Sciatic nerve (tissue), 2 donors: ENCODE results near the gene ATP7B. TPM values are rescaled to one million over a fixed set of nuclear protein-coding genes. Genes with fewer than 3 reads are reported as not detected.

Experiments used
- ATAC-seq: fragments of 200-7000 bp; cut with Tn5 transposase; one replicate; pipeline ENCODE4 v1.9.1; 2020; ENCODE audit warnings: mild to moderate bottlenecking, moderate library complexity
- DNase-seq: peaks from one replicate; pipeline ENCODE4 v3.0.0-alpha.2; 2020; ENCODE audit warnings: low spot score
- intact Hi-C: fragments of 100-400 bp; cut with DNase I; formaldehyde crosslinking; loops from one replicate; pipeline ENCODE4 v1.14.2; 2022
- total RNA-seq: library from RNA; stranded (reverse); fragmentation: NEBNext Ultra II Directional; extraction: Animal tissue kit (Norgen Biotek cat#: 25700); gene quantifications from one replicate; pipeline ENCODE4 v1.2.1, GENCODE V29; 2021
- donor health status: DM: no; HTN: no; CAD: no.
- donor health status: DM: no; HTN: no; CAD: no.

ATP7B gene
- total RNA-seq, 1 donor from 2014 or later: 11.5 TPM

DNA sequence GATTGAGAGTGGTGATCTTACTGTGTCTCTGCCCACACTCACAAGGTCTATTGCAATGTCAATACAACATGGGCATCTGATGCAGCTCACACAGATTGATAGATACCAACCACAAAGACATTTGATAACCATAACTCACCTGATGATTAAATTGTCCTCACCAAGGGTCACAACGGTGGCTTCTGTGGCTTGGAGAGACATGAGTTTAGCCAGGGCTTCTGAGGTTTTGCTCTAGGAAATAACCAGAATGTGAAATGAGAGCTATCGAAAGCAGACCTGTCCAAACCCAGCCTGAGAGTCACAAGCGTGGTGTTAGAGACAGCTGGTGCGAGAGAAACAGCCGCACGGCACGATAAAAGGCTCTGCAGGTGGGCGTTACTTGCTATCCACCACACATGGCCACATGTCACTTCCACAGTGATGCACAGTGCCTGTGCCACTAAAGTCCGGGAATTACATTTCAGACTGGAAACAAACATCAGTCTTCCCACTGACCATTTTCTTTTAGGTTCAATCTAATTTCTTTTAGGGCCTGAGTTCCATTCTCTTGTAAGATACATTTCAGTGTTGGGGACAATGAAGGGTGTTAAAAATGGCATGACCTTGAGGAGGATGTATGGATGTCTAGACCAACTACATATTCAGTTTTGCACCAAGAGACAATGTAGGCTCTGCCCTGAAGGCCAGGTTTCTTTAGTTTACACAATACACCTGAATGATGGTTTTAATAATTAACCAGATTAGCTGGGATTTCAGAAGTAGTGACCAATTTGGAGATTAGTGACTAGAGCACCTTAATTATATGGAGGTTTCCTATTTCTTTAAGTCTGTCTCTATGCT lies 53.7 kb downstream of the ATP7B start:
- intact Hi-C loops: no loop called here
- no peak for DNase-seq
- ATAC-seq: no peak

DNA sequence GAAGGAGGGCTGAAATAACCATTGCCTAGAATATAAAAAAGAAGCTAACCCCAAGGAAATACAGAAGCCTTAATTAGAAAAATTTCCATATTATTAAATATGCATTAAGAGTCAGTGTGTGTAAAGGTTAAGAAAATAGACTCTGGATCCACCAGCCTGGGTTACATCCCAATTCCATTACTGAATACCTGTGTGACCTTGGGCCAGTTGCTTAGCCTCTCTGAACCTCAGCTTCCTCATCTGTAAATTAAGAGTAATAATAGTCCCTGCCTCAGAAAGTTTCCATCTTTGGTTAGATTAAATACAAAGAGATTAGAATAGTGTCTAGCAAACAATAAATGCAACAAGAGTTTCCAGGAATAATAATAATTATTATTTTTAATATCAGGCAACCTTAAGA lies 54.5 kb downstream of the ATP7B start:
- intact Hi-C loops: no loop called here
- no peak for ATAC-seq
- DNase-seq: no peak

DNA sequence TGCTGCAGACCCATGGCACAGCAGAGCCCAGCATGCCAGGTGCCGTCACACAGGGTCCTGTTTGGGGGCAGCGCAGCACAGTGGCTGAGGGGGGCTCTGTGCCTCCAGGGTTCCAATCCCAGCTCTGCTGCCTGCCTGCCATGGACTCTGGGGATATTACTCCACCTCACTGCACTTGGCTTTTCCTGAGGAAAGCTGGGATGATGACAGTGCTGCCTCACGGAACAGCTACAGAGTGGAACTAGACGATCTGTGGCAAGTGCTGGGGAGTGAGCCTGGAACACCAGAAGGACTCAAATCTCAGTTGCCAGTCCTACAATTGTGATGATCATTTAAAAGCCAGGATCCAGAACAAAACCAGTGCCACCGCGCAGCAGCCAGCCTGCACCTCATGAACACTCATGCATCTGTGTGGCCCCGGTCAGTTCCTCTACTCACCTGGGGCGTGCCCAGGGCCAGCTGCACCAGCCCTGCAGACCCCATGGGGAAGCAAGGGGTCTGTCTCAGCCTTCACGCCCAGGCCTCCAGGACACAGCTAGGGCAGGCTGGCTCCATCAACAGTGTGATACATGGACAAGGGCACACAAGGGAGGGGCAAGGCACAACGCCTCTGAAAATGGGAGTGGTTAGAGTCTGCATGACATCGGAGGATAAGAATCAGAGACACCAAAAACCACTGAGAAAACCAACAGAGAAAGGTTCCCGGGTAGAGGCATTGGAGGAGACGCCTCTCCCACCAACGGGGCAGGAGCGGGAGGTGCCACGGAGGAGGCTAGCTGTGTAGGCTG lies 55.2 kb downstream of the ATP7B start:
- DNase-seq (no peak), ATAC-seq (no peak)
- intact Hi-C loops: no loop called here

DNA sequence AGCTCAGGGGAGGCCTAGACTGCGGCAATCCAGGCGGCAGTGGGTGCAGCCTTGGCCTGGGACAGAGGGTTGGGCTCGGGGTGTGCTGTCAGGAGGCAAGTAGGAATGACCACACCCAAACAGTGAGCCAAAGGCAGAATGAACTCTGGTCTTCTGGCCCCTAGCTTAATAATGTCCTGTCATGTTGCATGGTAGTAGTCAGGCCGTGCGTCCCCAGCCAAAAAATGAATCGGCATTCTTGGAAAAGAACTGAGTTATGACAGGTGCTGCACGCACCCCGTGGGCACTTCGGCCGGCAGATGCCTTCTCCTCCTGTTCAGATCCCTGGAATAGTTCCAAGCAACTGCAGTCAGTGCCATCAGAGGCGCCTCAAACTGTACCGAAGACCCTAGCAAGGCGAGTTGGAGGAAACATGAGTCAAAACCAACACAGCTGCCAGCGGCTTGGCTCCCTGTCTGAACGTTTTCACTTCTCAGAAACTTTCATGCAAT lies 55.9 kb downstream of the ATP7B start:
- ATAC-seq (no peak), DNase-seq (no peak)
- intact Hi-C loops: no loop called here

DNA sequence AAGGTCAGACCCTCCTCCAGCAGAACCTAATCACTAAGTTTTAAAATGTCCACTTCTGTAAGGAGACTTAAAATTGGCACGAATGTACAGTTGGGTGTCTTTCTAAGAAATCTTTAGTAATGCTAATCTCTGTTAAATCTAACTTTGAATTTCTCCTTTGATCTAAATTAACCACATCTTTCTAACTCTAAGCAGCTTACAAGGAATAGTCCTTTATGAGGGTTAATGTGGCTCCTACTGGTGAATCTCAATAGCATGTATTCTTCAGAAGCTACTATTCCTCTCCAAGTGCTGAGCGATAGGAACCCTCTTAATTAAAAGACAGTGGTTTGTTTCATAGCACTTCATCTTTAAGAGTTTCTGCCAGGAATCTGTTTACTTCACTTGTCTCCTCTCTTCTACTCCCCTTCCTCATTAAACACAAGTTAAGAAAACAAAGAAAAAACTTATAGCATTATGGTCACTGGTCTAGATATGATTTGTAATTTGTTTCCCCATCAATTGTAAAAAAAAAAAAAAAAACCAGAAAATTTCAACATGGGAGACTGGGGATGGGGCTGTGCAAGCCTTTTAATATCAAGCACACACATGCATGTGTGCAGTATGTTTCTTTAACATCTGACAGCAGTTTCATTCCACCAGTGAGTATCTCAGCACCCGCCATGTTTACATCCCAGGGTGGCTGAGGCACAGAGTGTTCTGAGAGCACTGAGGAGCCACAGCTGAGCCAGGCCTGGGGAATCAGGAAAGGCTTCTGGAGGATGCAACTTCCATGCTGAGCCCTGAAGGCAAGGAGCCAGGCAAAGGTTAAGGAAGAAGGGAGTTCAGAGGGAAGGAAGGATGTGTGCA lies 57.7 kb downstream of the ATP7B start:
- no peak for DNase-seq
- ATAC-seq: no peak
- intact Hi-C loops: no loop called here

DNA sequence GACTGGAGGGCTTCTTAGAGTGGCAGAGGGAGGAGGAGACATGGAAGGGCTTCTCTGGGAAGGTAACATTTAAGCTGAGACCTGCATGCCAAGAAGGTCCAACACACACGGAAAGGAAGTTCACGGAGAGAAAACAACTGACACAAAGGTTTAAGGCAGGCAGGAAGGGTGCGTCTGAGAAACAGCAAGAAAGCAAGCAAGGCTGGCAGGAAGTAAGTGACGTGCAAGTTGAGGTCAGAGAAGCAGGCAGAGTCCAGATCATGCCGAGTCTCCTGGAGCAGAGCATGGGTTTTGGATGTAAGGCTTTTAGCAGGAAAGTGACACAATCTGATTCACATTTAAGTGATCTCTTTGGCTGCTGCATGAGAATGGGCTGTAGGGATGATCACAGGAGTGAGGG lies 60.5 kb downstream of the ATP7B start:
- DNase-seq (no peak), ATAC-seq (no peak)
- intact Hi-C loops: no loop called here

DNA sequence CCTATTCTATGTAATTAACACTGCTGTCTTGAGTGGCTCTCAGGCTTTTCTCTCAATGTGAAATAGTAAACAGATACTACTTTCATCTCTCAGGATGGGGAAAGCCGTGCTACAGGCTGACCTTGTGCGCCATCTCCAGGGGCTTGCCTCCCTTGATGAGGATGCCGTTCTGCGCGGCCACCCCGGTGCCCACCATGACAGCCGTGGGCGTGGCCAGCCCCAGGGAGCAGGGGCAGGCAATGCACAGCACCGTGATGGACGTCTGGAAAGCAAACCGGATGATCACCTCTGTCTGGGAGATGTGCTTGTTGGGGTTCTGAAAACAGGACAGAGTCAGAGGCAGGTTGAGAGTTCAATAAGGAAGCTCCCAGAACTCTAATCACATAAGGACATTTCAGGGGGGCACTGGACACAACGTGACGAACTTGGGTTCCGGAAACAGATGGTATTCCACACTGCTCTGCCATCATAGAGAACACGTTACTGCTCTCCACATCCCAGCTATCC lies 65.0 kb downstream of the ATP7B start:
- DNase-seq: no peak

DNA sequence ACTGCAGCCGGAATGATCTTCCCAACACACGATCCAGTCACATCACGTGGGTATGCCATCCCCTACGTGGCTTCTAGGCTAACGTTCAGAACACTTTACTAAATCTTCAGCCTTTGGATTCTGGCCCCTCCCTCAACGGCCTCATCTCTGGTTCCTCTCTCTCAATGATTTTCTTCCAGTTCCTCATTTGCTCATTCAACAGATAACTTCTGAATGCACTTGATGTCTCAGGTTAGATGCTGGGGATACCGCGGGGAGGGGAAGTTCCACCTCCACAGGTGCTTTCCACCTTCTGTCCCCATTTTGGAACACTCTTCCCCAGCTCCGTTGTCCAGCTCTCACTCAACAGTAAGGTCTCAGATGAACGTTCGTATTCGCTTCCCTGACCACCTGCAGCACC lies 66.1 kb downstream of the ATP7B start:
- DNase-seq (no peak), ATAC-seq (no peak)
- intact Hi-C loops: no loop called here

More for the DNA sequence above, 65.0 kb downstream of the ATP7B start:
- no peak for ATAC-seq
- intact Hi-C loops: no loop called here

DNA sequence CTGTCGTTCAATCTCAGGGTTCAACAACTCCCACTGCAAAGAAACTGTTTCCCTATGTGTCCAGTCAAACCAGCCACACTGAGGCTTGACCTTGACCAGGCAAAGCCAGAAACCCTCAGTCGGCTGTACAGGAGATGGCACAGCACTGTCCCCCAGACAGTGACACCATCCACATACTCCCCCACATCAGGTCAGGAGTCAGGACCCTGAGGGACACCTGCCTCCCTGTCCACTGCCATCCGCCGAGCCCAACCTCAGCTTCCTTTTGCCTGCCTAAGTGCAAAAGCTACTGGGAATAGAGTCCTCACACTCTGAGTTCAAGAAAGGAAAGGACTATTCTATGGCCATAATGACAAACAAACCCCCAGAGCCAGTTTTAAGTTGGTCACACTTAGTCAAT lies 66.8 kb downstream of the ATP7B start:
- no peak for DNase-seq
- intact Hi-C loops: no loop called here
- ATAC-seq: no peak

DNA sequence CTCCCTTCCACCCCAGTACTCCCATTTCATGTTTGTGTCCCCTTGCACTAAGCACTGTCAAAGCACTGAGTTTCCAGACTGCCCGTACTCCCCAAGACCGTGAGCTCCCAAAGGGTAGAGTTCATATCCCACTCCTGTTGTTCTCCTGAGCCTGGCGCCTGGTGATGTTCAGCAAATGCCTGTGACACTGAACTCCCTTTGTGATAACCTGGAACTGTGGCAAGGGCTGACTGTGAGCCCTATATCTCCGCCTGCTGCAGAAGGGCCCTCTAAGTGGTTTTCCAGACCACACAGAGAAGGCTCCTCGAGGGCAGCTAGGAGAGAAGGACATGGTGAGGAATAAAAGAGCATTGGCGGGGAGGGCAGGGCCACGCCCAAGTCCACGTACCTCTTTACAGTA lies 67.5 kb downstream of the ATP7B start:
- ATAC-seq: no peak
- intact Hi-C loops: no loop called here
- DNase-seq: no peak

DNA sequence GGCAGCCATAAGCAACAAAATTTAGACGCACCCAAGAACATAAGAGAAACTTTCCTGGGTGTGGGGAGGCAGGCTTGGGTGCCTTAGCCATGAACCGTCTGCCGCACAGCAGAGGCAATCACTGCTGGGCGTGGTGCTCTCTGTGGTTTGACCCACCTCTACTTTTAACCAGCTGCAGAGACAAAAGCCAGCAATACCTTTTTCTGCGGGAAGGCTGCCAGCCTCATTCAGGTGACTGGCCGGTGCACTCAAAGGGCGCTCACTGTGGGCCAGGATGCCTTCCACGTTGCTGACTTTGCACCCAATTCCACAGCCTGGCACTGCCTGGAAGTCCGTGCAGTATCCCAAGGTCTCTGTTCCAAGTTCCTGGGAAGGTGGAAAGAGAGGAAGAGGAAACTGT lies 69.1 kb downstream of the ATP7B start:
- intact Hi-C loops: no loop called here
- DNase-seq (no peak), ATAC-seq (no peak)

DNA sequence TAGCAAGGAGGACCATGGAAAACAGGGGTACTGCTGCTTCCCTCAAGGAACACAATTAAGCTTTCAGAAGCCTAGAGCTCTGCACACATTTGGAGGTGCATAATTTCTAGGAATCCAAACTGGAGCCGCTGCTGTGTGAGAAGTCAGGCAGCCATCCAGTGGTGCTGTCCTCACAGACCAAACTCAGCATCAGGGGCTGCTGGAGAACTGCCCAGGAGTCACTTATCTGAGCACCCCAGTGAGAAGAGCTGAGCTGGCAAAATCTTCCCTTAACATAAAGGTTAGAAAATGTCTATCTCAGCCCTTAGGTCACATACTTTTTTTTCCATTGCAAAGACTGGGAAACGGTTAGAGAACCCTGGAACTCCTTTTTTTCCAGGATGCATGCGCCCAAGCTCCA lies 72.8 kb downstream of the ATP7B start:
- ATAC-seq (no peak), DNase-seq (no peak)
- intact Hi-C loops: no loop called here

DNA sequence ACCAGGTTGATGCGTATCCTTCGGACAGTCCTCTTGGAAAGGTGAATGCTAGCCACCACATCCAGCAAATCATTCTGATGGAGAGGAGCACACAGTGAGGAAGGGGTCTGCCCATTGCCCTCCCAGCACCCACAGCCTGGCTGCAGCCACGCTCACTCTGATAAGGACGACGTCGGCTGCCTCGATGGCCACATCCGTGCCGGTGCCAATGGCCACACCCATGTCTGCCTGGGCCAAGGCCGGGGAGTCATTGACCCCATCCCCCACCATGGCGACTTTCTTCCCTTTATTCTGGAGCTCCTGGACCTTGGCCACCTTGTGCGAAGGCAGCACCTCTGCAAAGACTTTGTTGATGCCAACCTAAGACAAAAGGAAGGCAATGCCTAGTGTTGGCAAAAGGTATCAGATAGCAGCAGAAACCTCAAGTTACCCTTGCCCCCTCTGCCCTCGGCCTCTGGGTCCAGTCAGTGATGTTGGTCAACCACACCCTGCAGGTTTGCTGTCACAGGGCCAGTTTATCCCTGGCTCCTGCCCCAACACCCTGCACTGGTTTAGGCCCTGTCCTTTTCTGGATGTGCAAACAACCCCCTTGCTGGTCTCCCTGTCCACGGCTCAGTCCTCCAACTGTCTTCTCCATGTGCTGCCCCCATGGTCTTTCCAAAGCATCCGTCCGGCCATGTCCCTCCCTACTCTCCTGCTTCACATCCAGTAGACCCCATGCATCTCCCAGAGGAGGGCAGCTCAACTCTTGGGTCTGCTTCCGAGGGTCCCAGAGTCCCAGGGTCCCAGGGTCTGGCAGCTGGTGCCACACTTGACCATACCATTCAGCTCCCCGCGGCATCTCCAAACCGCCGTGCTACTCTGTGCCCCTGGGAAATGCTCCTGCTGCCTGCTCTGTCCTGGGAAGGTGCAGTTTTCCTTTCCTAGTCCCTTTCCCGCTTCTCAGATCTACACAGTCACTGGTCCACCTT lies 73.6 kb downstream of the ATP7B start:
- ATAC-seq (no peak), DNase-seq (no peak)
- intact Hi-C loops: no loop called here

DNA sequence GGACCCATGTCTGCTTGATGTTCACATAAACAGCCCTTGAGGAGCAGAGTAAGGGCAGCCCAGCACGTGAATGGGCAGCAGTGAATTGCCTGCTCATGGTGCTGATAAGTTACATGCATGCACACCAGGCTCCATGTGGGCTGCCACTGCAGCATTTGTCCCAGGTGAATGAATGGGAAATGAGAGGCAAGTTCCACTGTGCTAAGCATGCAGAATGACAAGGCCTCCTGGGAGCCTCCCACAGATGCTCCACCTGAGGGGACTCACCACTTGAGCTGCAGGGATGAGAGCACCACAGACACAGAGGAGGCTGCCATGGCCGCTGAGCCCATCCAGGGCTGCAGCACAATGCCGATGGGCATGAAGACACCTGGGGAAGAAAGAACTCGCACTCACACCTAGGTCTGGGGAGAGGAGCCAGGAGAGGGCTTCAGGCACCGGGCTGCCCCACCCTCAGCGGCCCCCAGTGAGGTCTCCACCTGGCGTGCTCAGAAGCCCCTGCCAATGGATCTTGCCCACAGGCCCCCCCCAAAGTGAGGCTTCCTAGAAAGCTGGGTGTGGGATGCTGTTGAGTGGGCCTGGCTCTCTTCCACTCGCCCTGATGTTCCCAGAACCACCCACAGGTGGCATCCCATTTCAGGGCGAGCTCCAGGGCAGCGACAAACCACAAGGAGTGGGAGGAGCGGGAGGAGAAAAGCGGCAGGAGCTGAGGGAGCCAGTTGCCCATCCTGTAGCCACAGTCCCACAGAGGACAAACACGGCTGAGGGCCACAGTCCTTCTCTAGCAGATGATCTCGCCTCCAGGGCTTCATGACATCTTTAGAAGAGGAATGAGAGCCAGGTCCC lies 75.7 kb downstream of the ATP7B start:
- intact Hi-C loops: no loop called here
- DNase-seq (no peak), ATAC-seq (no peak)

DNA sequence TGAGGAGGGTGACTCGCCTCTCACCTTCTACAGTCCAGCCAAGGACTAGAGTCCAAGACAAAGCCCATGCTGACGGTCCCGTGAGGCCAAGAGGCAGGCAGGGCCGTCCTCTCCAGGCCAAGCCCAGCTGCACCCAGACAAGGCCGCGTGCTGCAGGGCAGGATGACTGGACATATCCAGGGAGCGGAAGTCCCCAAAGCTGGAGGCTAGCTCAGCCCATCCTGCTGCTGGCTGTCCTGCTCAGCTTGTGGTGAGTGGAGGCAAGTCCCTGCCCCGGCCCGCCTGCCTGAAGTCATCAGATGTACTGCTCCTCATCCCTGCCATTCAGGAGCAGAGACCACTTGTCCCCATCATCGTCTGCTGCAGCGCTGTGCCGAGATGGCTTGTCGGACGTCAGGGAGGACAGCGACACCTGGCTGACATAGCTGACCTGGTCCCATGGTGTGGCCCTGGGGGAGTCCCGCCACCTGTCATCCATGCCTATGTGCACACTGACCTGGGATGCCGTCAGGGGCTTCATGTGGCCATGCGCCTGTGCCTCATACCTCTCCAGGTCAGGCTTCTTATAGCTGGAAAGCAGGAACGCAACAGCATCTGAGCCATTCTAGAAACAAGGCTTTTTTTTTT lies 76.7 kb downstream of the ATP7B start:
- intact Hi-C loops: no loop called here
- DNase-seq (no peak), ATAC-seq (peak; percentile 26)

DNA sequence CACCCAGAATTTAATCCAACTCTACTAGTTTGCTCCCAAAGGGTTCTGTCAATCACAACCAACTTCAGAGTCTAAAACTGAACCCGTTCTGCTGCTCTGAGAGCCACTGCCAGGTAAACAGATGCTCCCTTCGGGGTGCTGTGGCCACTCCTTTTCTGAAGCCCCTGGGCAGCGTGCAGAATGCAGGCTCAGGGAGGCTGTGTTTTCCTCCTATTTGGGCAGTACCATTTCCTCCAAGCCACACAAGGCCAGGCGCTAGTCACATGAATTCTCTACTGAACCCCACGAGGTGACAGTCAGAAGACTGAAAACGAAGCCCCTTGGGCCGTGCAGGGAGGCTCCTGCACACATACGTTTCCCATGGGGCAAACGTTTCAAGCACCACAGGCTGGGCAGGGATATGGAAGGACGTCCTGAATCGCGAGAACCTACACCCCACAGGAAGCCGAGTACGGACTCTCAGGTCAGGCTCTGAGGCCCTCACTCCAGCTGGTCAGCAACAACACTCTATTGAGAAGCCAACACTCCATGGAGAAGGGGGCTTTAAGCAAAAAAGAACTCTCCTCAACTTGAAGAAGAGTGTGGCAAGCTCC lies 77.7 kb downstream of the ATP7B start:
- DNase-seq: no peak
- intact Hi-C loops: no loop called here
- no peak for ATAC-seq

DNA sequence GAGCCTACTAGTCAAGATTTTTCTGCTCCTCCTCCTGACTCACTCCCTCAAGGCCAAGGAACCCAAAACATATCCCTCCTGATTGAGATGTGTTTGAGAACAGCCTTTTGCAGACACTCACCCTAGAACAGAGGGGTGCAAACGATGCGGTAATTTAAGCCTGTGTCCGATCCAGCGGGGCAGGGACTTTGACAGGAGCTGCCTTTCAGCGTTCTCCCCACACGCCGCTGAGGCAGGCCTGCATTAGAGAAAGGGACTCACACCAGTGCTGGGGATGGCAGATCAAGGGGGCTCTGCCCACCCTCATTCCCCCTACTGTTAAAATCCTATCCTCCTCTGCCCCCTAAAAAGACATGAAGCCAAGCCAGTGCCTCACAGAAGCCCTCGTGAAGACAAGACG lies 79.0 kb downstream of the ATP7B start:
- DNase-seq: no peak
- intact Hi-C loops: no loop called here
- ATAC-seq: no peak
